Activated naive CD8-positive, alpha-beta T cell treated with anti-CD3 and anti-CD28 coated beads for 36 hours (primary cell): ENCODE data around the gene MUC3A. TPM values are rescaled to one million over a fixed set of nuclear protein-coding genes. Genes with fewer than 3 reads are reported as not detected.
"Not testable (repeated sequence)": the region's sequence is repeated elsewhere in the genome, so short reads cannot be mapped to it uniquely, and the experiment has no call there.

Source experiments
- DNase-seq: peaks from one replicate; pipeline ENCODE4 v3.0.0; 2021
- H3K27ac Mint-ChIP-seq: one replicate; pipeline ENCODE4 v1.8.0; 2022; ENCODE audit warnings: mild to moderate bottlenecking, moderate library complexity, mixed read lengths
- H3K27me3 Mint-ChIP-seq: one replicate; pipeline ENCODE4 v1.8.0; 2022; ENCODE audit warnings: mild to moderate bottlenecking, mixed read lengths
- H3K36me3 Mint-ChIP-seq: one replicate; pipeline ENCODE4 v1.8.0; 2021; ENCODE audit warnings: mild to moderate bottlenecking, mixed read lengths
- H3K4me1 Mint-ChIP-seq: one replicate; pipeline ENCODE4 v1.8.0; 2021; ENCODE audit warnings: mixed read lengths
- H3K4me3 Mint-ChIP-seq: one replicate; pipeline ENCODE4 v1.8.0; 2022; ENCODE audit warnings: mild to moderate bottlenecking, moderate library complexity, mixed read lengths
- H3K9me3 Mint-ChIP-seq: one replicate; pipeline ENCODE4 v1.8.0; 2022; ENCODE audit warnings: mixed read lengths
- total RNA-seq, 2 experiments: library from RNA; stranded (reverse); gene quantifications; one replicate each; pipeline ENCODE4 v1.2.3, GENCODE V29; 2021

The MUC3A gene
- total RNA-seq, 2 experiments from 2014 or later = not detected

DNA sequence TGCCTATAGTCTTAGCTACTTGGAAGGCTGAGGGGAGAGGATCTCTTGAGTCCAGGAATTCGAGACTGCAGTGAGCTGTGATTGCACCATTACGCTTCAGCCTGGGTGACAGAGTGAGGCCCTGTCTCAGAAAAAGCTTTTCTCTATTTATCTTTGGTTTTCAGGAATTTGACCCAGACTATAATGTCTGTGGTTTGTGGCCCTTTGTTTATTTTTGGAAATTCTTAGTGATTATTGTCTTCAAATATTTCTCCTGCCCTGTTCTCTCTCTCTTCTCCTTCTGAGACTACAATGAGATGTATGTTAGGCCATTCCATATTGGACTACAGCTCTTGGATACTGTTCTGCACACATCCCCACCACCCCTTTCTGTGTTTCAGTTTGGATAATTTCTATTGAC is 24.7 kb downstream of the MUC3A start:
- Mint-ChIP-seq H3K9me3 (no peaks in the 10 kb centered on the region), H3K4me1 (no peaks in the 10 kb centered on the region), H3K4me3 (no peak overlapping the region), H3K36me3 (no peaks in the 10 kb centered on the region), H3K27ac (no peak overlapping the region), H3K27me3 (peaks cover 15% of the 10 kb centered on the region)
- no peak for DNase-seq

DNA sequence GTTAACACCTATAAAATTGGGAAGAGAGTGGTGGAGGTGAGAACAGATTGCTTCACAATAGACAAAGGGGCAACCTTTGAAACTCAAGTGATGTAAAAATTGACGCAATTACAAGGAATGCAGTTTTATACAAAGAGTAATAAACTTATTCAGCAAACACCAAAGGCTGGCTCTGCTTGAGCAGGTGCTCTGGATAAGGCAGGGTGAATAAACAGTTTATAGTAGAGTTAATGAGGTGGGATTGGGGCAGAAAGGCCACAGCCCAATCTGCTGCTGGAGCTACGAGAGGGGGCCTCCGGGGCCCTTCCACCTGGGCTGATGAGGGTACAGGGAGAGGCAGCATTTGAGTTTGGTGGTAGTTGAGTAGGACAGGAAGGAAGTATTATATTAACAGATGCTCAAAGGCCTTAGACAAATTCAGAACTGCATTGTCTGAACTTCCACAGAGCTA is 26.1 kb downstream of the MUC3A start:
- H3K36me3 Mint-ChIP-seq = no peaks in the 10 kb centered on the region
- H3K4me3 Mint-ChIP-seq = no peak overlapping the region
- no peak for DNase-seq
- H3K9me3 Mint-ChIP-seq = no peaks in the 10 kb centered on the region
- H3K27ac Mint-ChIP-seq = no peak overlapping the region
- H3K27me3 Mint-ChIP-seq = peaks cover 8% of the 10 kb centered on the region
- H3K4me1 Mint-ChIP-seq = no peaks in the 10 kb centered on the region

DNA sequence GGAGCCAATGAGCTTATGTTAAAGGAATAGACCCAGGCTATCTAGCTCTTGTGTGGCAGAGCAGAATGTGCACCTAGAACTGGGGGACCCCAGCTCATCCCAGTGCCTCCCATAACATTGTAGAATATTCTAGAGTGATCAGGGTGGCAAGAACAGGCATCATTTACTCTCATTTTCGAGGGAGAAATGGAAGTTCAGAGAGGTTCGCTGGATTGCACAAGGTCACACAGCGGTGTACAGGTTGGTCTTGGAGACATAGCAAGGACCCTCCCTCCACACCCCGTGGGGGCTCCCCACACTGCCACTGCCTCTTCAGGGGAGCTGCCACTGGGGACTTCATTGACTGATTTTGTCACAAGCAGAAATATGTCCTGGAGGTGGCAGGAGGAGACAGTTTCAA is 29.0 kb downstream of the MUC3A start:
- Mint-ChIP-seq H3K36me3 (no peaks in the 10 kb centered on the region), H3K4me3 (no peak overlapping the region), H3K27me3 (peaks cover 8% of the 10 kb centered on the region), H3K9me3 (no peaks in the 10 kb centered on the region), H3K27ac (no peak overlapping the region), H3K4me1 (no peaks in the 10 kb centered on the region)
- no peak for DNase-seq

DNA sequence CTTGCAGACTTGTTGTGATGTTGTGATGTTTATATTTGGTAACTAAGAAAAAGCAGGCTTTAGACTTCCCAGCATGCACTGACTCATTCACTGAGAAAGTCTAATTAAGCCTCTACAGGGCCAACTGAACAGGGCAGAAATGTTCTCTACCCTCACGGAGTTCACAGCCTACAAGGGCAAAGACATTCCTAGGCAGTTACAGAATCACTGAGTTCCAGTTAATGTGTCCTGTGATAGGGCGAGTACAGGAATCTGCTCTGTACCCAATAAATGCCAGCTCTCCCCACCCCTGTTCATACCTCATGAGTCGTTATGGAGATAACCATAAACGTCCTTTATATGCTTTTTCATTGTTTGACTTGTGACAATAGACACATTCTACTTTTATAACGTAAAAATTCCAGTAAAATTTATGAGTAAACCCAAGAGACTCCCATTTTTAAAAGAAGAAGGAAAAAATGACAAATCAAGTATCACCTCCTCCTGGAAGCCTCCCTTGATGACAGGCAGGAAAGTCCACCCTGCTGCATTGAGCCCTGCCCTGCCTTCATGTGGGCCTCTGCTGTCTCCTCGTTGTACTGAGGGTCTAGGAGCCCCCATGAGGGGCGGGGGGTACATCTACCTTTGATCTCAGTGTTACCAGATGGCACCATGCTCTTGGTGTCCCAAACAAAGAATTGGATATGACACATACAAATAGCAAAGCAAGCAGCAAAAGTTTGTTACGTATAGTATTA is 34.3 kb downstream of the MUC3A start:
- no peak overlapping the region for H3K4me3 Mint-ChIP-seq
- DNase-seq = no peak
- H3K9me3 Mint-ChIP-seq = no peaks in the 10 kb centered on the region
- H3K4me1 Mint-ChIP-seq = no peaks in the 10 kb centered on the region
- peaks cover 8% of the 10 kb centered on the region for H3K27me3 Mint-ChIP-seq
- H3K36me3 Mint-ChIP-seq = no peaks in the 10 kb centered on the region
- H3K27ac Mint-ChIP-seq = no peak overlapping the region

DNA sequence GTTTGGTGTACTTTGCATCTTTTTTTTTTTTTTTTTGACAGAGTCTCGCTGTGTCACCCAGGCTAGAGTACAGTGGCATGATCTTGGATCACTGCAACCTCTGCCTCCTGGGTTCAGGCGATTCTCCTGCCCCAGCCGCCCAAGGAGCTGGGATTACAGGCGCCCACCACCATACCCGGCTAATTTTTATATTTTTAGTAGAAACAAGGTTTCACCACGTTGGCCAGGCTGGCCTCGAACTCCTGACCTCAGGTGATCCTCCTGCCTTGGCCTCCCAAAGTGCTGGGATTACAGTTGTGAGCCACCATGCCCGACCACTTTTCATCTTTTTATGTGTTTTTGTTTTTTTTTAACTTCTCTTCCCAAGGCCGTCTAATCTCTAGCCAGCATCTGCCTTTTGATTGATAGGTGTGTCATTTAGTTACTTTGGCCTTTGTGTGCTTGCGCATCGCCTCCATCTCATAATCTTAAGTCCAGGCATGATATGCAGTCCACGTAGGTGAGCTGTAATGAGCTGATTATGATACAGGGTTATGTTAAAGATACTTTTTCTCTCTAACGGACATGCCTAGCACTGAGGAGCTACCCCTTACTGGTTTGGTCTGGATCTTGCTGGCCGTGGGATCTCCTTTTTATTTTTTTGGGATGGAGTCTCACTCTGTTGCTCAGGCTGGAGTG is 35.0 kb downstream of the MUC3A start:
- not testable (repeated sequence) for H3K27ac Mint-ChIP-seq, DNase-seq, H3K4me1 Mint-ChIP-seq, H3K9me3 Mint-ChIP-seq, H3K27me3 Mint-ChIP-seq, H3K4me3 Mint-ChIP-seq, H3K36me3 Mint-ChIP-seq

DNA sequence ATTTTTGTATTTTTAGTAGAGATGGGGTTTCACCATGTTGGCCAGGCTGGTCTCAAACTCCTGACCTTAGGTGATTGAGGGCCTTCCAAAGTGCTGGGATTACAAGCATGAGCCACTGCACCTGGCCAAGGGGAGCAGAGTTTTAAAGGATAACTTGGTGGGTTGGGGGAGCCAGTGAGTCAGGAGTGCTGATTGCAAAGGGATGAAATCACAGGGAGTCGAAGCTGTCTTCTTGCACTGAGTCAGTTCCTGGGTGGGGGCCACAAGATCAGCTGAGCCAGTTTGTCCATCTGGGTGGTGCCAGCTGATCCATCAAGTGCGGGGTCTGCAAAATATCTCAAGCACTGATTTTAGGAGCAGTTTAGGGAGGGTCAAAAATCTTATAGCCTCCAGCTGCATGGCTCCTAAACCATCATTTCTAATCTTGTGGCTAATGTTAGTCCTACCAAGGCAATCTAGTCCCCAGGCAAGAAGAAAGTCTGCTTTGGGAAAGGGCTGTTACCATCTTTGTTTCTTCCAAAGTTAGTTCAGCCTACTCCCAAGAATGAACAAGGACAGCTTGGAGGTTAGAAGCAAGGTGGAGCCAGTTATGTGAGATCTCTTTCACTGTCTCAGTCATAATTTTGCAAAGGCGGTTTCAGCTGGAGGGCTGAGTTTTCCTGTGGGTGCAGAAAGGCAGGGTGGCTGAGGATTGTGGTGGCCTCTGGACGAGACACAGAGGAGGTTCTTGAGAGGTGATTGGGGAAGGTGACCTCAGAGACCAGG is 35.9 kb downstream of the MUC3A start:
- not testable (repeated sequence) for H3K27ac Mint-ChIP-seq, H3K9me3 Mint-ChIP-seq, H3K4me3 Mint-ChIP-seq, H3K36me3 Mint-ChIP-seq, H3K4me1 Mint-ChIP-seq, DNase-seq, H3K27me3 Mint-ChIP-seq

DNA sequence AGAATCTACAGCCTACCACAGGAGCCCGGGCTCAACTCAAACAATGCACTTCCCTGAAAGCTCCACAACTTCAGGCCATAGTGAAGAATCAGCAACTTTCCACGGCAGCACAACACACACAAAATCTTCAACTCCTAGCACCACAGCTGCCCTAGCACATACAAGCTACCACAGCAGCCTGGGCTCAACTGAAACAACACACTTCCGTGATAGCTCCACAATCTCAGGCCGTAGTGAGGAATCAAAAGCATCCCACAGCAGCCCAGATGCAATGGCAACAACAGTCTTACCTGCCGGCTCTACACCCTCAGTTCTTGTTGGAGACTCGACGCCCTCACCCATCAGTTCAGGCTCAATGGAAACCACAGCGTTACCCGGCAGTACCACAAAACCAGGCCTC is 42.3 kb downstream of the MUC3A start:
- Mint-ChIP-seq H3K36me3 (peaks cover 2% of the 10 kb centered on the region), H3K4me1 (no peaks in the 10 kb centered on the region), H3K27me3 (no peaks in the 10 kb centered on the region), H3K27ac (no peak overlapping the region), H3K4me3 (no peak overlapping the region), H3K9me3 (no peaks in the 10 kb centered on the region)
- no peak for DNase-seq

DNA sequence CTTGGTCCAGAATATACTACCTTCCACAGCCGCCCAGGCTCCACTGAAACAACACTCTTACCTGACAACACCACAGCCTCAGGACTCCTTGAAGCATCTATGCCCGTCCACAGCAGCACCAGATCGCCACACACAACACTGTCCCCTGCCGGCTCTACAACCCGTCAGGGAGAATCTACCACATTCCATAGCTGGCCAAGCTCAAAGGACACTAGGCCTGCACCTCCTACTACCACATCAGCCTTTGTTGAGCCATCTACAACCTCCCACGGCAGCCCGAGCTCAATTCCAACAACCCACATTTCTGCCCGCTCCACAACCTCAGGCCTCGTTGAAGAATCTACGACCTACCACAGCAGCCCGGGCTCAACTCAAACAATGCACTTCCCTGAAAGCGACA is 42.9 kb downstream of the MUC3A start:
- DNase-seq, H3K4me3 Mint-ChIP-seq, H3K4me1 Mint-ChIP-seq, H3K36me3 Mint-ChIP-seq, H3K27me3 Mint-ChIP-seq, H3K9me3 Mint-ChIP-seq, H3K27ac Mint-ChIP-seq: not testable (repeated sequence)

DNA sequence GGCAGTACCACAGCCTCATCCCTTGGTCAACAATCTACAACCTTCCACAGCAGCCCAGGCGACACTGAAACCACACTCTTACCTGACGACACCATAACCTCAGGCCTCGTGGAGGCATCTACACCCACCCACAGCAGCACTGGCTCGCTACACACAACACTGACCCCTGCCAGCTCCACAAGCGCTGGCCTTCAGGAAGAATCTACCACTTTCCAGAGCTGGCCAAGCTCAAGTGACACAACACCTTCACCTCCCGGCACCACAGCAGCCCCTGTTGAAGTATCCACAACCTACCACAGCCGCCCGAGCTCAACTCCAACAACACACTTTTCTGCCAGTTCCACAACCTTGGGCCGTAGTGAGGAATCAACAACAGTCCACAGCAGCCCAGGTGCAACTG is 45.3 kb downstream of the MUC3A start:
- not testable (repeated sequence) for H3K27me3 Mint-ChIP-seq, H3K36me3 Mint-ChIP-seq, DNase-seq, H3K4me1 Mint-ChIP-seq, H3K9me3 Mint-ChIP-seq, H3K4me3 Mint-ChIP-seq, H3K27ac Mint-ChIP-seq

DNA sequence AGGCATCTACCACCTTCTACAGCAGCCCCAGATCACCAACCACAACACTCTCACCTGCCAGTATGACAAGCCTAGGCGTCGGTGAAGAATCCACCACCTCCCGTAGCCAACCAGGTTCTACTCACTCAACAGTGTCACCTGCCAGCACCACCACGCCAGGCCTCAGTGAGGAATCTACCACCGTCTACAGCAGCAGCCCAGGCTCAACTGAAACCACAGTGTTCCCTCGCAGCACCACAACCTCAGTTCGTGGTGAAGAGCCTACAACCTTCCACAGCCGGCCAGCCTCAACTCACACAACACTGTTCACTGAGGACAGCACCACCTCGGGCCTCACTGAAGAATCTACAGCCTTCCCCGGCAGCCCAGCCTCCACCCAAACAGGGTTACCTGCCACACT is 49.2 kb downstream of the MUC3A start:
- not testable (repeated sequence) for H3K27ac Mint-ChIP-seq, H3K27me3 Mint-ChIP-seq, H3K36me3 Mint-ChIP-seq, H3K4me3 Mint-ChIP-seq, H3K4me1 Mint-ChIP-seq, DNase-seq, H3K9me3 Mint-ChIP-seq

DNA sequence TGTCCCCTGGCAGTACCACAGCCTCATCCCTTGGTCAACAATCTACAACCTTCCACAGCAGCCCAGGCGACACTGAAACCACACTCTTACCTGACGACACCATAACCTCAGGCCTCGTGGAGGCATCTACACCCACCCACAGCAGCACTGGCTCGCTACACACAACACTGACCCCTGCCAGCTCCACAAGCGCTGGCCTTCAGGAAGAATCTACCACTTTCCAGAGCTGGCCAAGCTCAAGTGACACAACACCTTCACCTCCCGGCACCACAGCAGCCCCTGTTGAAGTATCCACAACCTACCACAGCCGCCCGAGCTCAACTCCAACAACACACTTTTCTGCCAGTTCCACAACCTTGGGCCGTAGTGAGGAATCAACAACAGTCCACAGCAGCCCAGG is 50.0 kb downstream of the MUC3A start:
- H3K4me3 Mint-ChIP-seq, H3K9me3 Mint-ChIP-seq, H3K4me1 Mint-ChIP-seq, DNase-seq, H3K36me3 Mint-ChIP-seq, H3K27ac Mint-ChIP-seq, H3K27me3 Mint-ChIP-seq: not testable (repeated sequence)

DNA sequence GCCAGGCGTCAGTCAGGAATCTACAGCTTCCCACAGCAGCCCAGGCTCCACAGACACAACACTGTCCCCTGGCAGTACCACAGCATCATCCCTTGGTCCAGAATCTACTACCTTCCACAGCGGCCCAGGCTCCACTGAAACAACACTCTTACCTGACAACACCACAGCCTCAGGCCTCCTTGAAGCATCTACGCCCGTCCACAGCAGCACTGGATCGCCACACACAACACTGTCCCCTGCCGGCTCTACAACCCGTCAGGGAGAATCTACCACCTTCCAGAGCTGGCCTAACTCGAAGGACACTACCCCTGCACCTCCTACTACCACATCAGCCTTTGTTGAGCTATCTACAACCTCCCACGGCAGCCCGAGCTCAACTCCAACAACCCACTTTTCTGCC is 50.7 kb downstream of the MUC3A start:
- not testable (repeated sequence) for H3K9me3 Mint-ChIP-seq, H3K4me1 Mint-ChIP-seq, DNase-seq, H3K27ac Mint-ChIP-seq, H3K4me3 Mint-ChIP-seq, H3K36me3 Mint-ChIP-seq, H3K27me3 Mint-ChIP-seq

DNA sequence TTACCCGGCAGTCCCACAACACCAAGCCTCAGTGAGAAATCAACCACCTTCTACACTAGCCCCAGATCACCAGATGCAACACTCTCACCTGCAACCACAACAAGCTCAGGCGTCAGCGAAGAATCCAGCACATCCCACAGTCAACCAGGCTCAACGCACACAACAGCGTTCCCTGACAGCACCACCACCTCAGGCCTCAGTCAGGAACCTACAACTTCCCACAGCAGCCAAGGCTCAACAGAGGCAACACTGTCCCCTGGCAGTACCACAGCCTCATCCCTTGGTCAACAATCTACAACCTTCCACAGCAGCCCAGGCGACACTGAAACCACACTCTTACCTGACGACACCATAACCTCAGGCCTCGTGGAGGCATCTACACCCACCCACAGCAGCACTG is 53.0 kb downstream of the MUC3A start:
- not testable (repeated sequence) for DNase-seq, H3K4me1 Mint-ChIP-seq, H3K9me3 Mint-ChIP-seq, H3K27ac Mint-ChIP-seq, H3K27me3 Mint-ChIP-seq, H3K4me3 Mint-ChIP-seq, H3K36me3 Mint-ChIP-seq

DNA sequence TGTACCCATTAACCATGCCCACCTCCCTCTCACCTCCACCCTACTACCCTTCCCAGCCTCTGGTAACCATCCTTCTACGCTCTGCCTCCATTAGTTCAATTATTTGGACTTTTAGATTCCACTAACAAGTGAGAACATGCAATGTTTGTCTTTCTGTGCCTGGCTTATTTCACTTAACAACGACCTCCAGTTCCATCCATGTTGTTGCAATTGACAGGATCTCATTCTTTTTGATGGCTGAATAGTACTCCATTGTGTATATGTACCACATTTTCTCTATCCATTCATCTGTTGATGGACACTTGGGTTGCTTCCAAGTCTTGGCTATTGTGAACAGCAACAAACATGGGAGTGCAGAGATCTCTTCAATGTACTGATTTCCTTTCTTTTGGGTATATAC is 58.0 kb downstream of the MUC3A start:
- H3K4me3 Mint-ChIP-seq, H3K9me3 Mint-ChIP-seq, H3K27me3 Mint-ChIP-seq, DNase-seq, H3K4me1 Mint-ChIP-seq, H3K27ac Mint-ChIP-seq, H3K36me3 Mint-ChIP-seq: not testable (repeated sequence)

DNA sequence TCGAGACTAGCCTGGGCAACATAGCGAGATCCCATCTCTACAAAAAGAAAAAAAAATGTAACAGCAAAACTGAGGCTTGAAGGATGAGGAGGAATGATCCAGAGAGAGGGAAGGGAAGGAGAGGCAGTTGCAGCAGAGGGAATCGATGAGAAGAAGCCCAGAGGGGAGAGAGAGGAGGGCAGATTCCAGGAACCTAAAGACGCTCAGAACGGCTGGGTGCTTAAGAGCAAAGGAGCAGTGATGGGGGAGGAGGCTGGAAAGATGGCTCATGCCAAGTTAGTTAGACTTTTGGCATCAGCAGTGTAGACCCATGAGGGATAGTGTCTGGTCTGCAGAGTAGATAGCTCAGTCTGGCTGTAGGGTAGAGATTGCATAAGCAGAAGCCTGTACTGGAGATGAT is 60.3 kb downstream of the MUC3A start:
- no peaks in the 10 kb centered on the region for H3K4me1 Mint-ChIP-seq
- H3K27me3 Mint-ChIP-seq = no peaks in the 10 kb centered on the region
- no peak overlapping the region for H3K27ac Mint-ChIP-seq
- no peaks in the 10 kb centered on the region for H3K36me3 Mint-ChIP-seq
- H3K9me3 Mint-ChIP-seq = no peaks in the 10 kb centered on the region
- no peak for DNase-seq
- H3K4me3 Mint-ChIP-seq = no peak overlapping the region

DNA sequence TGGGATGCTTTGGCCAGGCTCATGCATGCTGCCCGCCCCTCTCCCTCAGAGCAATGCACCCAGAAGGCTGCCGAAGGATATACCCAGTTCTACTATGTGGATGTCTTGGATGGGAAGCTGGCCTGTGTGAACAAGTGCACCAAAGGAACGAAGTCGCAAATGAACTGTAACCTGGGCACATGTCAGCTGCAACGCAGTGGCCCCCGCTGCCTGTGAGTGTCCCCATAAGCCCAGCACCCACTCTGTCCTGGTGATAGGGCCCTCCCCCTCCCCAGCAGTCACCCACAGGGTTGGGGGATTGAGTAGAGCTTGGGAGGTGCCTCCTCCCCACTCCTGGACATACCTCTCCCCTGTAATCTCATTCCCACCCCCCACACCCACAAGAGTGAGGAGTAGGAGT is 63.6 kb downstream of the MUC3A start:
- no peak for DNase-seq
- Mint-ChIP-seq H3K9me3 (no peaks in the 10 kb centered on the region), H3K27me3 (no peaks in the 10 kb centered on the region), H3K4me3 (no peak overlapping the region), H3K27ac (no peak overlapping the region), H3K4me1 (peaks cover 10% of the 10 kb centered on the region), H3K36me3 (no peaks in the 10 kb centered on the region)
